ENCODE results near the gene PLCH2.

- TF ChIP-seq CTCF (IDR thresholded peaks at IDR 0.05; ENCODE audit: extremely low read depth in 1 of 2, insufficient read depth in 1 of 2, low read depth in 1 of 2, low read length in 2 of 2) (no peak), MYC (IDR thresholded peaks at IDR 0.05; ENCODE audit: low read depth, low read length) (no peak), POLR2AphosphoS5 (IDR thresholded peaks at IDR 0.05; ENCODE audit: insufficient read depth, low read depth, low read length) (no peak), POLR2A (IDR thresholded peaks at IDR 0.05; ENCODE audit: low read depth, low read length) (no peak), EZH2 (IDR thresholded peaks at IDR 0.05; ENCODE audit: borderline replicate concordance, low read depth, low read length, severe bottlenecking) (no peak), JUN (IDR thresholded peaks at IDR 0.05; ENCODE audit: borderline replicate concordance, insufficient read depth, insufficient read length, low read depth) (no peak), FOS (IDR thresholded peaks at IDR 0.05; ENCODE audit: borderline replicate concordance, insufficient read depth, low read length) (no peak), GATA2 (IDR thresholded peaks at IDR 0.05; ENCODE audit: insufficient read depth, insufficient read length, low read depth, low read length) (no peak)
- TF ChIP-seq, protein P1, sequence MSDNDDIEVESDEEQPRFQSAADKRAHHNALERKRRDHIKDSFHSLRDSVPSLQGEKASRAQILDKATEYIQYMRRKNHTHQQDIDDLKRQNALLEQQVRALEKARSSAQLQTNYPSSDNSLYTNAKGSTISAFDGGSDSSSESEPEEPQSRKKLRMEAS (IDR thresholded peaks at IDR 0.05; ENCODE audit: insufficient read depth, insufficient read length), result no peak
Measured at GRCh38 chr1:2476061-2476999, at the start of gene PLCH2.

All from endothelial cell of umbilical vein (primary cell).